HuH-7 (cell line): ENCODE data around the gene NDE1.

Experiments used
- DNase-seq: peaks from one replicate; pipeline ENCODE4 v3.0.0; 2011; ENCODE audit warnings: low spot score

The NDE1 gene

DNA sequence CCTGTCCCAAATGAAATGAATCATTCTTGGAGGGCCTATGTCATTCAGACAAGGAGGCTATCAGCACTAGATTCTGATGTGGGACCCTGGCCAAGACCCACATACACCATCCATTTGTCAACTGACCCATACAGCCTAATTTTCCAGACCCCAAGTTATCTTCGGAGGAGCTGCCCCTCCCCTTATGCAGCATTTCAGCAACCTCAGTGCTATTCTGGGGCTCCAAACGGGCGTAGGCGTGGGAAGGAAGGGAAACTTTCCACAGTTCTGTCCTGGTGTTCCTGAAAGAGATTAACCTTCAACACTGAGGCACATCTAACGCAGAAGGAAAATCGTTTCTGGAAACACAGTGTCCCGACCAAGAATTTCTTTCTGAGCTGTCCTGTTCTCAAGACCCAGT lies 120.1 kb downstream of the NDE1 start:
- DNase-seq = no peak

DNA sequence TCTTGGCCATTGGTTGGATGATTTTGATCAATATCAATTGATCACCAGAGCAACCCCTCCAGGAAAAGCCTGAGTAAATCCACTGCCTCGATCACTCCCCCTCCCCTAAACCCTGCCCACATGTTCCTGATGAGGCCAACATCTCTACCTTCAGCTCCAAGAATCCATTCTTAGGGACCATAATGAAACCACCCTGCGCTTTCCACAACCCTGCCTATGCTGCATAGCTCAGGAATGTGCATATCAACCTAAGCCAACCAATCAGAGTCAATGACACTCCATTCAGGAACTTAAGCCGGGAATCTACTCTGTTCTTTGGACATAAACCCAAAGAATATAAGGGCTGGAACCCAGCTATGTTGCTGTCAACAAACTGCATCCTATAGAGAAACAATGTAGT lies 120.5 kb downstream of the NDE1 start:
- DNase-seq = no peak

- no peak for DNase-seq
These were observed 121.6 kb downstream of the NDE1 start for GRCh38 chr16:15771694-15772093.

- DNase-seq = no peak
These were observed 122.7 kb downstream of the NDE1 start for GRCh38 chr16:15772579-15773293.

GRCh38 chr16:15773968-15774367 lies 123.9 kb downstream of the NDE1 start:
- DNase-seq = no peak

DNA sequence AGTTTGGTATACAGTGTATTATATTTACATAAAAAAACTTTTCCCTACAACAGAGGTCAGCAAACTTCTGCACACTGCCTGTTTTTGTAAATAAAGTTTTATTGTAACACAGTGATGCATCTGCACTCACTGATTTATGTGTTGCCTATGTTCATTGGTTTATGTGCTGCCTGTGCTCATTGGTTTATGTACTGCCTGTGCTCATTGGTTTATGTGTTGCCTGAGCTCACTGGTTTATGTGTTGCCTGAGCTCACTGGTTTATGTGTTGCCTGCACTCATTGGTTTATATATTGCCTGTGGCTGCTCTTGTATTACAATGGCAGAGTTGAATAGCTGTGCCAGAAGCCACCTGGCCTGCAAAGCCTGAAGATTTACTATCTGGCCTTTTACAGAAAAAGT lies 125.2 kb downstream of the NDE1 start:
- DNase-seq = no peak

DNA sequence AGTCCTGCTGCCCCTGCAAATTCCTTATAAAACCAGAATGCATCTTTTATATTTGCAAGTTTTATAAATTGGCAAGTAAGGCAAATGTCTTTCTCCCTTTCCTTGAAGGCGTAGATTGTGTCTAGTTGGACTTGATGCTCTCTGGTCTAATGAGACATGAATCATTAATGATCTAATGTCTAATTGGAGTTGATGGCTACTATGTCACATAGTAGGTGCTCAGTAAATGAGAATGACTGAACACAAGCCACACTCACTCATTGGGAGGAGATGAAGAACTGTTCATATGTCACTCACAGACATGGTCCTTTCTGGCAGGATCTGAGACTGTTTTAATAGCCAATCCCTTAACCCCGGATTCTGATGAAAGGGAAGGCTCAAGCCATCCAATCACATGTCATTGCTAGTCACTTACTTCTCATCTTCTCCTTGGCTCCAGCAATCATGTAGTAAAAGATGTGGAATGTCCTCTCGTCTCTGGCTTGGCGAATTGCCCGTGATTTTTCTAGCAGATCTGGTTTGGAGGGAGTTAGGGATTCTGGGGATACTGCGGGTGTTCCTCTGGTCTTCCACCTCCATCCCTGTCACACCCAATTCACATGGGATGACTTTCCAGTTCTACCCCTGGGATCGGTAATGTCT lies 125.7 kb downstream of the NDE1 start:
- no peak for DNase-seq
